HG03354 (cell line): ENCODE results near the gene DCLRE1C.
A peak's percentile ranks its signal among the peaks of the same experiment; 100 is the strongest.
"Not testable (repeated sequence)": the region's sequence is repeated elsewhere in the genome, so short reads cannot be mapped to it uniquely, and the experiment has no call there.

ENCODE experiments used
- ATAC-seq: cut with Tn5 transposase; IDR thresholded peaks from one replicate; pipeline ENCODE4 v1.9.1; 2021; ENCODE audit warnings: mild to moderate bottlenecking; ENCODE audit not compliant: unreplicated experiment, poor library complexity, severe bottlenecking

Gene DCLRE1C

GRCh38 chr10:14949291-14949690 is 4.6 kb downstream of the DCLRE1C start:
- ATAC-seq = no peak

- no peak for ATAC-seq
Measured at GRCh38 chr10:14947268-14947667, 6.6 kb downstream of the DCLRE1C start.

- no peak for ATAC-seq
Measured at GRCh38 chr10:14945108-14945507, 8.8 kb downstream of the DCLRE1C start.

GRCh38 chr10:14942950-14943338 is 11.0 kb downstream of the DCLRE1C start:
- not testable (repeated sequence) for ATAC-seq

DNA sequence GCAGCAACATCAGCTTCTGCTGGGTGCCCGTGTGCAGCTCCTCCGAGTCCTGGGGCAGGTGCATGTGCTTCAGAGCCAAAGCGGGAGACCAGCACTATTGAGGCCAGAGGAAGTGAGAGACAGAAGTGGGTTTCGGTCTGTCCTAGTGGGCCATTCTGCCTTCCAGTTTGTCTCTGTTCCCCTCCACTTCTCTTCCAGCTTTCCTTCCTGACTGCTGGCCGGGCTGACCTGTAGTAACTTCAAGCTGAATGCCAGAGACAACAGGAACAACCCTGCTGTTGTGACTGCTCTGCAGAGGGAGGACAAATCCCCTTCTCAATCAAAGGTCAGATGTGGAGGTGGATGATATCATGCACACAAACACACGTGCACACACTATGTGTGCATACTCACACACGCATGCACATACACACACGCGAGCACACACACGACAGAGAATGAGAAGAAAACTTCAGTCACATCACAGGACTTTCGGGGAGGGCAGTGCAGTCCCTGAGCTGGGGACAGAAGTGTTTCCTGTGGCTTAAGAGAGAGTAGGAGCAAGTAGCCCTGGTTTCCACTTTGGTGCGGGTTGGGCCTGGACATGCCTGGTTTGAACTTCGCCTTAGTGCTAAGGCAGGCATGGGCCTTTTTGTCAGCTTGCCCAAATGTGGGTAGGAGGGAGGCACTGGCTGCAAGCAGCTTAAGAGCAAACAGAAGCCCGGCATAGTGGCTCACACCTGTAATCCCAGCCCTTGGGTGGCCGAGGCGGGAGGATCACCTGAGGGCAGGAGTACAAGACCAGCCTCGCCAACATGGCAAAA is 11.5 kb downstream of the DCLRE1C start:
- ATAC-seq = peak; percentile 91

GRCh38 chr10:14938971-14939370 is 14.9 kb downstream of the DCLRE1C start:
- not testable (repeated sequence) for ATAC-seq

DNA sequence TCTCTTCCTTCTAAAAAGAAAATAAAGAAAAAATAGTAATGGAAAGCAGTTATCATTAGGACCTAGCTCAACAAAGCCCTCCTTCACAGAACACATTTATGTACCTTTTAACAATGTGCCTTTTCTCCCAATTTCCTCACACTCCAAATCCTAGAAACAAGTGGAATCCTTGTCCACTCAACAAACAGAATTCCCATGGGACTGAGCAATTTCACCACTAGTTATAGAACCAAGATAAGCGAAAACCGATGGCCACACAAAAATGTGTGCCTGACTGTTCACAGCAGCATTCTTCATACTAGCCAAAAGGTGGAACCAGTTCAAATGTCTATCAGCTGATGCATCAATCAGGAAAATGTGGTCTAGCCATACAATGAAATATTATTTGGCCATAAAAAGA is 17.3 kb downstream of the DCLRE1C start:
- no peak for ATAC-seq

GRCh38 chr10:14930610-14931009 is 23.3 kb downstream of the DCLRE1C start:
- no peak for ATAC-seq

- peak; percentile 90 for ATAC-seq
Measured at GRCh38 chr10:14926722-14927416, 27.0 kb downstream of the DCLRE1C start.

- ATAC-seq = no peak
Measured at GRCh38 chr10:14926061-14926470, 27.8 kb downstream of the DCLRE1C start.

GRCh38 chr10:14925268-14925667 is 28.6 kb downstream of the DCLRE1C start:
- no peak for ATAC-seq

DNA sequence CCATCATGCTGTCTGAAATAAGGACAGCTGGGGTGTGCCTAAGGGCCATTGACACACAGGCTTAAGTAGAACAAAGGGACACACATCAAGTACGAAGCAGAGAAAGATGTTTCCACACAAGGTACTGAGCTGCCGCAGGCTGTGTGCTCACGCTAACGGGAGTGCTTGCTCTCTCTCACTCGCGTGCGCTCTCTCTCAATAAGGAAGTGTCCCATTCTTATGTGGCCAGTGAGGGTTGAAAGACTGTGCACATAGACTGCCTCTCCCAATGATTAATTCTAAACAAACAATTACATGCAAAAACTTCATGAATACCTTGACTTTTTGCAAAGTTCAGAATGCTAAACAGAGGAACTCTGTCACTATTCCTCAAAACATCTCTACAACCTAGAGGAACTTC is 29.9 kb downstream of the DCLRE1C start:
- no peak for ATAC-seq

DNA sequence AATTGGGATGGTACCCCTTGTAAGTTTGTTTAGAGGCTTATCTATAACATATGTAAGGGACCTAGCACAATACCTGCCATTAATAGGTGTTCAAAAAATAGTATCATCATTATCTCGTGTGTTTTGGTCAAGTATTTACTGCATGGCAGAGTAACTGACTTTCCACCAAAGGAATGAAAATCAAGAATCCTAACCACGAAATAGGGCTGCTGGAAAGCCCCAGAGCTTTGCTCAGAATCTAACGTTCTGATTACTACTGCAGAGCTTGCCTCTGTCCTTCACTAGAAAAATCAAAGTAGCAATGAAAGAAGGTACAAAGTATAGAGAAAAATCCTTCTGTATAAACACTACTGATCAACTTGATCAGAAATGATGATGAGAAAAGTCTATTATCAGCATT is 34.9 kb downstream of the DCLRE1C start:
- ATAC-seq = no peak

DNA sequence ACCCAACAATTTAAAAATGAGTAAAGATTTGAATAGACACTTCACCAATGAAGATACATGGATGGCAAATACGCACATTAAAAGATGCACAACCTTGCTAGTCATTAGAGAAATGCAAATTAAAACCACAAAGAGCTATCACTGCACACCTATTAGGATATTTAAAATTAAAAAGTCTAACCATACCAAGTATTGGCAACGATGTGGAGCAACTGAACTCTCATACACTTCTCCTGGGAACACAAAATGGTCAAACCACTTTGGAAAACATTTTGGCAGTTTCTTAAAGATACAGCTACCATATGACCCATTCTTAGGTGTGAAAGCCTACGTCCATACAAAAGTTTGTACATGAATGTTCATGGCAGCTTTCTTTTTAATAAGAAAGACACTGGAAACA is 36.1 kb downstream of the DCLRE1C start:
- ATAC-seq = no peak

GRCh38 chr10:14916600-14916999 is 37.3 kb downstream of the DCLRE1C start:
- no peak for ATAC-seq

DNA sequence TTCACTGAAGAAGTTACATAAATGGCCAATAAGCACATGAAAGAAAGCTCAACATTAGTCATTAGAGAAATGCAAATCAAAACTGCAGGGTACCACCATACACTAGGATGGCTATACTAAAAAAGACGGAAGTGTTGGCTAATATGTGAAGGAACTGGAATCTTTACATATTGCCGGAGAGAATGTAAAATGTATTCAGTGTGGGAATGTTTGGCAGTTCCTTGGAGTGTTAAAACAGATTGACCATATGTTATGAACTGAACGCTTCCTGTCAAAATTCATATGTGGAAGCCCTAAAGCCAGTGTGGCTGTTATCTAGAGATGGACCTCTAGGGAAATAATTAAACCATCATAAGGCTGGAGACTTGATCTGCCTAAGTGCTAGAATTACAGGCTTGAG is 42.1 kb downstream of the DCLRE1C start:
- ATAC-seq = no peak

GRCh38 chr10:14910953-14911352 is 42.9 kb downstream of the DCLRE1C start:
- no peak for ATAC-seq

- ATAC-seq = no peak
Measured at GRCh38 chr10:14909101-14909500, 44.8 kb downstream of the DCLRE1C start.

DNA sequence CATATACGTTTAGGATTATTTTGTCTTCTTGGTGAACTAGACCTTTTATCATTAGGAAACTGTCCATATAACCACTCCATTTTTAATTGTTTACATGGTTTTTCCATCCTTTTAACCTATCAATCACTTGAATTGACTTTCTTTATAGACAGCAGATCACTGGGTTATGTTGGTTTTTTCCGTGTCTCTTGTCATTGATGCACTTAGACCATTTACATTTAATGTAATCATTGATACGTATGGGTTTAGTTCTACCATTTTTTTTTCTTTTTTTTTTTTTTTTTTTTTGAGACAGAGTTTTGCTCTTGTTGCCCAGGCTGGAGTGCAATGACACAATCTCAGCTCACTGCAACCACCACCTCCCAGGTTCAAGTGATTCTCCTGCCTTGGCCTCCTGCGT is 46.3 kb downstream of the DCLRE1C start:
- not testable (repeated sequence) for ATAC-seq

DNA sequence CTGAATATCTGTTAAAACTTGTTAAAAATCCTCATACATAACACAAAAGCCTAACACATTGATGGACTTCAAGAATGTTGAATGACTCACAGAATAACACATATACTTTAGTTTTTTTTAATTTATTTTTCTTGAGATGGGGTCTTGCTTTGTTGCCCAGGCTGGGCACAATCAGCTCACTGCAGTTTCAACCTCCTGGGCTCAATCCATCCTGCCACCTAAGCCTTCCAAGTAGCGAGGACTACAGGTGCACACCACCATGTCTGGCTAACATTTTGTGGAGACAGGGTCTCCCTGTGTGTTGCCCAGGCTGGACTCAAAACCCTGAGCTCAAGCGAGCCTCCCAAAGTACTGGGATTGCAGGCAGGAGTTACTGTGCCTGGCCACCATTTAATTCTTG is 47.1 kb downstream of the DCLRE1C start:
- no peak for ATAC-seq

DNA sequence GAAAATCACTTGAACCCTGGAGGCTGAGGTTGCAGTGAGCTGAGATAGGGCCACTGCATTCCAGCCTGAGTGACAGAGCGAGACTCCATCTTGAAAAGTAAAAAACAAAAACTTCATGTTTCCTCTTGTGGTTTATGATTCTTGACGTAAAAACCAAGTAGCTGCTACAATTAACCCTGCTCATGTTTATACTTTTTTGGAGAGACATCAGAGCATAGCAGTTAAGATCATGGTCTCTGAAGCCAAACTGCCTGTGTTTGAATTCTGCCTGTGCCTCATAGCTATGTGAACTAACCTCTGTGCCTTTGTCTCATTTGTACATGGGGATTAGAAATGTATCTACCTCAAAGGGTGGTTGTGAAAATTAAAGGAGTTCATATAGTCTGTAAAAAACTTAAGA is 48.0 kb downstream of the DCLRE1C start:
- ATAC-seq = no peak
